Ishikawa (cell line): ENCODE measurements around the gene BCR.

Experiments
- CEBPB ChIP-seq: IDR thresholded peaks from 2 replicates; pipeline ENCODE4 v1.6.1; 2012
- CREB1 ChIP-seq: IDR thresholded peaks from 2 replicates; pipeline ENCODE4 v1.6.1; 2012; ENCODE audit warnings: low read depth
- EGR1 ChIP-seq: IDR thresholded peaks from 2 replicates; pipeline ENCODE4 v1.6.1; 2012
- EP300 ChIP-seq: IDR thresholded peaks from 2 replicates; pipeline ENCODE4 v1.6.1; 2012; ENCODE audit warnings: borderline replicate concordance
- FOXM1 ChIP-seq: IDR thresholded peaks from 2 replicates; pipeline ENCODE4 v1.6.1; 2012; ENCODE audit warnings: low read depth, borderline replicate concordance
- NFIC ChIP-seq: IDR thresholded peaks from 2 replicates; pipeline ENCODE4 v1.6.1; 2012
- RAD21 ChIP-seq: IDR thresholded peaks from 2 replicates; pipeline ENCODE4 v1.6.1; 2012; ENCODE audit warnings: low read depth
- REST ChIP-seq: IDR thresholded peaks from 2 replicates; pipeline ENCODE4 v1.6.1; 2012; ENCODE audit warnings: low read depth, mild to moderate bottlenecking
- TAF1 ChIP-seq: IDR thresholded peaks from 2 replicates; pipeline ENCODE4 v1.6.1; 2012; ENCODE audit warnings: low read depth, mild to moderate bottlenecking
- TCF12 ChIP-seq: IDR thresholded peaks from 2 replicates; pipeline ENCODE4 v1.6.1; 2012; ENCODE audit warnings: low read depth
- TEAD4 ChIP-seq: IDR thresholded peaks from 2 replicates; pipeline ENCODE4 v1.6.1; 2012
- YY1 ChIP-seq: IDR thresholded peaks from 2 replicates; pipeline ENCODE4 v1.6.1; 2012; ENCODE audit warnings: low read depth
- ZBTB7A ChIP-seq: IDR thresholded peaks from 2 replicates; pipeline ENCODE4 v1.6.1; 2012; ENCODE audit warnings: low read depth
- TF ChIP-seq, protein P1 (sequence below): IDR thresholded peaks from 2 replicates; pipeline ENCODE4 v1.6.1; 2012
- TF ChIP-seq, protein P2 (sequence below): IDR thresholded peaks from 2 replicates; pipeline ENCODE4 v1.6.1; 2012

The BCR gene

GRCh38 chr22:23222033-23222792 is 41.9 kb downstream of the BCR start:
- TF ChIP-seq YY1, result no peak
- TF ChIP-seq ZBTB7A, result no peak
- TF ChIP-seq, protein P1, sequence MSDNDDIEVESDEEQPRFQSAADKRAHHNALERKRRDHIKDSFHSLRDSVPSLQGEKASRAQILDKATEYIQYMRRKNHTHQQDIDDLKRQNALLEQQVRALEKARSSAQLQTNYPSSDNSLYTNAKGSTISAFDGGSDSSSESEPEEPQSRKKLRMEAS, result no peak
- TF ChIP-seq FOXM1, result no peak
- TF ChIP-seq NFIC, result no peak
- TF ChIP-seq RAD21, result no peak
- TF ChIP-seq EGR1, result no peak
- no peak for TF ChIP-seq CREB1
- TF ChIP-seq EP300, result no peak
- TF ChIP-seq TEAD4, result no peak
- no peak for TF ChIP-seq REST

GRCh38 chr22:23222793-23223568 is 42.7 kb downstream of the BCR start:
- no peak for TF ChIP-seq FOXM1
- TF ChIP-seq, protein P2, sequence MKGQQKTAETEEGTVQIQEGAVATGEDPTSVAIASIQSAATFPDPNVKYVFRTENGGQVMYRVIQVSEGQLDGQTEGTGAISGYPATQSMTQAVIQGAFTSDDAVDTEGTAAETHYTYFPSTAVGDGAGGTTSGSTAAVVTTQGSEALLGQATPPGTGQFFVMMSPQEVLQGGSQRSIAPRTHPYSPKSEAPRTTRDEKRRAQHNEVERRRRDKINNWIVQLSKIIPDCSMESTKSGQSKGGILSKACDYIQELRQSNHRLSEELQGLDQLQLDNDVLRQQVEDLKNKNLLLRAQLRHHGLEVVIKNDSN, result no peak
- no peak for TF ChIP-seq EP300
- no peak for TF ChIP-seq CEBPB
- no peak for TF ChIP-seq NFIC
- no peak for TF ChIP-seq TEAD4
- TF ChIP-seq YY1, result no peak
- no peak for TF ChIP-seq EGR1
- TF ChIP-seq CREB1, result no peak
- no peak for TF ChIP-seq TCF12
- no peak for TF ChIP-seq REST
- TF ChIP-seq, protein P1, result no peak
- TF ChIP-seq TAF1, result no peak
- no peak for TF ChIP-seq RAD21
- TF ChIP-seq ZBTB7A, result no peak

DNA sequence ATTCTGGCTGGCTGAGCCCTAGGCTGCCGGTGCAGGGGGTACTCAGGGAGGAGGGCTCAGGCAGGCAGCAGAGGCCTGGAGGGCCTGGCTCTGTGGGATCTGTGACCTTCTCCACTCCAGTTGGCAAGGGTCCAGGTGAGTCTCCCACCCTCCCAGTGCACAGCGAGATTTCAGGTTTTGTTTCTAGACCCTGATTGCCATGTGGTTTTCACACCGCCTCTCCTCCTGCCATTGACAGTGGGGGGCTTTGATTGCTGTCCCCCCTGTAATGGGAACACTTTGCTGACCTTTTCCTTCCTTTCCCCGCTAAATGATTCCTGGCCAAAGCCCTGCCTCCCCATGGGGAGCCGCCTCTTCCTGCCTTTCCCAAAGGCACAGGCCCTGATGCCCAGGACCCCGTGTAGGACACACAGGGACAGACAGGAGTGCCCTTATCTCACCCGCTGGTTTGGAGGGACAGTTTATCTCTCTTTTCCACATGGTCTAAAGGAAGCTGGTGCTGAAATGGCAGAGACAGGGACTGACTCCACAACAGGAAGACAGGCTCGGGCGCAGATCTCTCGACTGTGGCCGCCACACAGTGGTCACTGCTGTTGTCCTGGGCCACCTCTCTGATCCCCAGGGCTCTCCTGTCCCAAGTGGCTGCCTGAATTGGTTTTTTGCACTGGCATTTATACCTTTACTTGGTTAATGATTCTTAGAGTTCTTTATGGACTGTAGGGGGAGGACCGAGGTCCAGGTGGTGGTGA is 43.4 kb downstream of the BCR start:
- TF ChIP-seq CREB1, result no peak
- no peak for TF ChIP-seq FOXM1
- no peak for TF ChIP-seq EP300
- no peak for TF ChIP-seq RAD21
- TF ChIP-seq, protein P2, result no peak
- no peak for TF ChIP-seq TCF12
- no peak for TF ChIP-seq YY1
- no peak for TF ChIP-seq TAF1
- no peak for TF ChIP-seq NFIC
- no peak for TF ChIP-seq TEAD4

- no peak for TF ChIP-seq NFIC
- no peak for TF ChIP-seq REST
- no peak for TF ChIP-seq CREB1
- TF ChIP-seq, protein P2, result no peak
- TF ChIP-seq CEBPB, result no peak
Observed at GRCh38 chr22:23224846-23225245, 44.5 kb downstream of the BCR start.
